ENCODE results near the gene ABHD17A. TPM values are rescaled to one million over a fixed set of nuclear protein-coding genes. Genes with fewer than 3 reads are reported as not detected.

The ABHD17A gene
- total RNA-seq, 1 experiment from 2014 or later = 102 TPM

GRCh38 chr19:1845125-1845515, 40.2 kb downstream of the ABHD17A start:
- Histone ChIP-seq H3K79me2 (ENCODE audit: low read length) (peaks cover 79% of the 10 kb centered on the region), H3K4me1 (ENCODE audit: insufficient read depth, low read length) (peaks cover 8% of the 10 kb centered on the region), H3K27me3 (ENCODE audit: low read length) (no peaks in the 10 kb centered on the region), H3K4me3 (ENCODE audit: low read length) (no peak overlapping the region), H2AFZ (ENCODE audit: low read length) (no peak overlapping the region), H3K9me3 (ENCODE audit: low read length) (no peaks in the 10 kb centered on the region), H3K4me2 (ENCODE audit: low read length) (no peak overlapping the region), H3K9ac (ENCODE audit: low read length) (no peak overlapping the region), H3K9me2 (replicated peaks; ENCODE audit: low read length) (no peaks in the 10 kb centered on the region), H3K27ac (ENCODE audit: low read length) (no peak overlapping the region), H3K36me3 (ENCODE audit: low read depth, low read length) (no peaks in the 10 kb centered on the region), H3F3A (ENCODE audit: low read length, unreplicated experiment) (no peaks in the 10 kb centered on the region), H4K20me1 (ENCODE audit: low read length) (peaks cover 12% of the 10 kb centered on the region; the same call in 1 of the 2 replicates)
- DNase-seq = no peak
- CTCF ChIA-PET = interaction anchor here (0.6 kb wide), 1 partner anchor 39 kb away, joined by 3 read pairs; no protein-coding TSS in a partner anchor
- intact Hi-C loops (cut with micrococcal nuclease) = no loop called here
- no peak for ATAC-seq
- POLR2A ChIA-PET (ENCODE audit: unreplicated experiment) = interaction anchor here (0.6 kb wide), 1 partner anchor 286 kb away, joined by 3 read pairs; no protein-coding TSS in a partner anchor
- TF ChIP-seq EZH2phosphoT487 (IDR thresholded peaks at IDR 0.05; ENCODE audit: borderline replicate concordance, low read length) = no peak
- TF ChIP-seq EZH2 (IDR thresholded peaks at IDR 0.05; ENCODE audit: low read length, unreplicated experiment) = no peak
- TF ChIP-seq CTCF (conservative IDR thresholded peaks at IDR 0.05; ENCODE audit: low read depth, low read length) = no peak
- BruUV-seq (replicated peaks) = no TSS peak

- TF ChIP-seq EZH2phosphoT487 (IDR thresholded peaks at IDR 0.05; ENCODE audit: borderline replicate concordance, low read length) (no peak), CTCF (conservative IDR thresholded peaks at IDR 0.05; ENCODE audit: low read depth, low read length) (no peak), EZH2 (IDR thresholded peaks at IDR 0.05; ENCODE audit: low read length, unreplicated experiment) (no peak)
- no peak for ATAC-seq
- CTCF ChIA-PET = interaction anchor here (0.6 kb wide), 1 partner anchor 40 kb away, joined by 3 read pairs; no protein-coding TSS in a partner anchor
These were observed 40.7 kb downstream of the ABHD17A start for GRCh38 chr19:1844513-1845124.

More at GRCh38 chr19:1844513-1845124, 40.7 kb downstream of the ABHD17A start:
- Histone ChIP-seq H2AFZ (ENCODE audit: low read length) (no peak overlapping the region), H3K4me3 (ENCODE audit: low read length) (no peak overlapping the region), H3K36me3 (ENCODE audit: low read depth, low read length) (no peaks in the 10 kb centered on the region), H3K9me3 (ENCODE audit: low read length) (no peaks in the 10 kb centered on the region), H3K4me2 (ENCODE audit: low read length) (no peak overlapping the region), H3K79me2 (ENCODE audit: low read length) (peaks cover 84% of the 10 kb centered on the region), H3F3A (ENCODE audit: low read length, unreplicated experiment) (no peaks in the 10 kb centered on the region), H4K20me1 (ENCODE audit: low read length) (peaks cover 12% of the 10 kb centered on the region; the same call in 1 of the 2 replicates), H3K9ac (ENCODE audit: low read length) (no peak overlapping the region), H3K9me2 (replicated peaks; ENCODE audit: low read length) (no peaks in the 10 kb centered on the region), H3K4me1 (ENCODE audit: insufficient read depth, low read length) (peaks cover 8% of the 10 kb centered on the region), H3K27ac (ENCODE audit: low read length) (no peak overlapping the region), H3K27me3 (ENCODE audit: low read length) (no peaks in the 10 kb centered on the region)
- POLR2A ChIA-PET (ENCODE audit: unreplicated experiment) = interaction anchor here (0.6 kb wide), 1 partner anchor 286 kb away, joined by 3 read pairs; no protein-coding TSS in a partner anchor
- no TSS peak for BruUV-seq (replicated peaks)
- intact Hi-C loops (cut with micrococcal nuclease) = no loop called here
- DNase-seq = no peak

Data from PC-3 (cell line).